Brain microvascular endothelial cell (primary cell): ENCODE results near the gene AFF3.

Experiments
- DNase-seq: peaks from one replicate; pipeline ENCODE4 v3.0.0-alpha.2; 2020
- H3K27ac ChIP-seq: fragments of 250-450 bp; sonication (Bioruptor Pico); 2 replicates; pipeline ENCODE4 v1.5.1; 2020; ENCODE audit warnings: mild to moderate bottlenecking, moderate library complexity
- H3K27me3 ChIP-seq: fragments of 250-450 bp; sonication (Bioruptor Pico); replicated peaks from 2 replicates; pipeline ENCODE4 v1.5.1; 2020; ENCODE audit warnings: mild to moderate bottlenecking
- H3K36me3 ChIP-seq: fragments of 250-450 bp; sonication (Bioruptor Pico); replicated peaks from 2 replicates; pipeline ENCODE4 v1.5.1; 2020; ENCODE audit warnings: mild to moderate bottlenecking
- H3K4me3 ChIP-seq: 2 replicates; pipeline ENCODE4 v1.5.1; 2011; ENCODE audit warnings: low read depth, mild to moderate bottlenecking, control low read depth, low read length, moderate library complexity
- CTCF ChIP-seq: IDR thresholded peaks from 2 replicates; pipeline ENCODE4 v1.5.1; 2011; ENCODE audit warnings: low read depth, mild to moderate bottlenecking, moderate library complexity, low read length, control low read depth, inconsistent platforms; ENCODE audit errors: missing control alignments
- in situ Hi-C: cut with HindIII; loops from 2 replicates; pipeline ENCODE4 v1.10.0; 2017; ENCODE audit warnings: low sequenced_read_pairs, low pct_ligation_motif_present

AFF3 gene

GRCh38 chr2:99860720-99861375 lies 281.5 kb downstream of the AFF3 start:
- in situ Hi-C loops: no loop called here
- TF ChIP-seq CTCF: no peak
- H3K4me3 ChIP-seq: no peak overlapping the region
- no peaks in the 10 kb centered on the region for H3K27me3 ChIP-seq
- H3K36me3 ChIP-seq: no peaks in the 10 kb centered on the region
- H3K27ac ChIP-seq: peak overlapping the region; percentile 29
- no peak for DNase-seq

- Histone ChIP-seq H3K4me3 (no peak overlapping the region), H3K27me3 (no peaks in the 10 kb centered on the region), H3K27ac (no peak overlapping the region), H3K36me3 (no peaks in the 10 kb centered on the region)
- DNase-seq: no peak
- TF ChIP-seq CTCF: no peak
- in situ Hi-C loops: no loop called here
Observed at GRCh38 chr2:99858951-99859596, 283.3 kb downstream of the AFF3 start.

- Histone ChIP-seq H3K27ac (no peak overlapping the region), H3K27me3 (no peaks in the 10 kb centered on the region), H3K36me3 (no peaks in the 10 kb centered on the region), H3K4me3 (no peak overlapping the region)
- TF ChIP-seq CTCF: no peak
- DNase-seq: no peak
- in situ Hi-C loops: no loop called here
Observed at GRCh38 chr2:99857867-99858444, 284.4 kb downstream of the AFF3 start.

GRCh38 chr2:99857372-99857771 lies 285.0 kb downstream of the AFF3 start:
- no peak for DNase-seq
- no peaks in the 10 kb centered on the region for H3K36me3 ChIP-seq
- no peaks in the 10 kb centered on the region for H3K27me3 ChIP-seq
- no peak overlapping the region for H3K4me3 ChIP-seq
- in situ Hi-C loops: no loop called here
- no peak overlapping the region for H3K27ac ChIP-seq
- no peak for TF ChIP-seq CTCF

GRCh38 chr2:99856119-99856518 lies 286.3 kb downstream of the AFF3 start:
- no peaks in the 10 kb centered on the region for H3K36me3 ChIP-seq
- H3K27me3 ChIP-seq: no peaks in the 10 kb centered on the region
- in situ Hi-C loops: no loop called here
- no peak for TF ChIP-seq CTCF
- no peak for DNase-seq
- H3K27ac ChIP-seq: no peak overlapping the region
- H3K4me3 ChIP-seq: no peak overlapping the region
